ENCODE data around the gene MAGI2. TPM values are rescaled to one million over a fixed set of nuclear protein-coding genes. Genes with fewer than 3 reads are reported as not detected.
"Not testable (repeated sequence)": the region's sequence is repeated elsewhere in the genome, so short reads cannot be mapped to it uniquely, and the experiment has no call there.

Gene MAGI2
- polyA plus RNA-seq, 3 donors: 35.4 to 39.1 (median 36.4) TPM

GRCh38 chr7:78587443-78588044, 865.9 kb downstream of the MAGI2 start:
- no peak for DNase-seq (ENCODE audit: low read depth in 3 of 3, low spot score in 2 of 3)

GRCh38 chr7:78585980-78586379, 867.5 kb downstream of the MAGI2 start:
- DNase-seq (ENCODE audit: low read depth in 3 of 3, low spot score in 2 of 3): no peak

- DNase-seq (ENCODE audit: low read depth in 3 of 3, low spot score in 2 of 3): no peak
Observed at GRCh38 chr7:78578686-78579085, 874.8 kb downstream of the MAGI2 start.

- DNase-seq (ENCODE audit: low read depth in 3 of 3, low spot score in 2 of 3): not testable (repeated sequence)
Observed at GRCh38 chr7:78577174-78577952, 876.1 kb downstream of the MAGI2 start.

- DNase-seq (ENCODE audit: low read depth in 3 of 3, low spot score in 2 of 3): no peak
Observed at GRCh38 chr7:78576236-78576635, 877.2 kb downstream of the MAGI2 start.

GRCh38 chr7:78571292-78571691, 882.2 kb downstream of the MAGI2 start:
- DNase-seq (ENCODE audit: low read depth in 3 of 3, low spot score in 2 of 3): no peak

- no peak for DNase-seq (ENCODE audit: low read depth in 3 of 3, low spot score in 2 of 3)
Observed at GRCh38 chr7:78568690-78569089, 884.8 kb downstream of the MAGI2 start.

GRCh38 chr7:78567836-78568235, 885.6 kb downstream of the MAGI2 start:
- no peak for DNase-seq (ENCODE audit: low read depth in 3 of 3, low spot score in 2 of 3)

- no peak for DNase-seq (ENCODE audit: low read depth in 3 of 3, low spot score in 2 of 3)
Observed at GRCh38 chr7:78565784-78566183, 887.7 kb downstream of the MAGI2 start.

GRCh38 chr7:78563191-78563590, 890.3 kb downstream of the MAGI2 start:
- DNase-seq (ENCODE audit: low read depth in 3 of 3, low spot score in 2 of 3): peak in 1 of 3 donors; percentile 8

GRCh38 chr7:78562191-78562590, 891.3 kb downstream of the MAGI2 start:
- DNase-seq (ENCODE audit: low read depth in 3 of 3, low spot score in 2 of 3): no peak

- DNase-seq (ENCODE audit: low read depth in 3 of 3, low spot score in 2 of 3): no peak
Observed at GRCh38 chr7:78558566-78558965, 894.9 kb downstream of the MAGI2 start.

- no peak for DNase-seq (ENCODE audit: low read depth in 3 of 3, low spot score in 2 of 3)
Observed at GRCh38 chr7:78543976-78544375, 909.5 kb downstream of the MAGI2 start.

GRCh38 chr7:78542981-78543380, 910.5 kb downstream of the MAGI2 start:
- DNase-seq (ENCODE audit: low read depth in 3 of 3, low spot score in 2 of 3): no peak

GRCh38 chr7:78542541-78542940, 910.9 kb downstream of the MAGI2 start:
- DNase-seq (ENCODE audit: low read depth in 3 of 3, low spot score in 2 of 3): no peak

- DNase-seq (ENCODE audit: low read depth in 3 of 3, low spot score in 2 of 3): no peak
Observed at GRCh38 chr7:78539825-78540224, 913.6 kb downstream of the MAGI2 start.

GRCh38 chr7:78535655-78536054, 917.8 kb downstream of the MAGI2 start:
- DNase-seq (ENCODE audit: low read depth in 3 of 3, low spot score in 2 of 3): no peak

- no peak for DNase-seq (ENCODE audit: low read depth in 3 of 3, low spot score in 2 of 3)
Observed at GRCh38 chr7:78530351-78530750, 923.1 kb downstream of the MAGI2 start.

- DNase-seq (ENCODE audit: low read depth in 3 of 3, low spot score in 2 of 3): no peak
Observed at GRCh38 chr7:78529392-78529791, 924.1 kb downstream of the MAGI2 start.

- DNase-seq (ENCODE audit: low read depth in 3 of 3, low spot score in 2 of 3): no peak
Observed at GRCh38 chr7:78528964-78529363, 924.5 kb downstream of the MAGI2 start.

GRCh38 chr7:78523930-78524329, 929.5 kb downstream of the MAGI2 start:
- DNase-seq (ENCODE audit: low read depth in 3 of 3, low spot score in 2 of 3): no peak

- no peak for DNase-seq (ENCODE audit: low read depth in 3 of 3, low spot score in 2 of 3)
Observed at GRCh38 chr7:78521961-78522360, 931.5 kb downstream of the MAGI2 start.

Data from right renal cortex interstitium (tissue), 3 donors.